SU-DHL-6 (cell line): ENCODE results near the gene FEN1.

Experiments used
- EZH2phosphoT487 ChIP-seq: fragments of 200-600 bp; sonication (generic), shearing (Covaris generic); conservative IDR thresholded peaks from 2 replicates; pipeline ENCODE4 v1.6.1; 2018; ENCODE audit warnings: mild to moderate bottlenecking, antibody characterized with exemption, low read length, moderate library complexity, mixed read lengths
- TF ChIP-seq, protein P1 (sequence below): fragments of 200-600 bp; sonication (generic); IDR thresholded peaks from one replicate; pipeline ENCODE4 v1.5.1; 2017; ENCODE audit warnings: antibody characterized with exemption, mild to moderate bottlenecking, low read length, moderate library complexity; ENCODE audit not compliant: insufficient read depth, poor library complexity, severe bottlenecking

DNA sequence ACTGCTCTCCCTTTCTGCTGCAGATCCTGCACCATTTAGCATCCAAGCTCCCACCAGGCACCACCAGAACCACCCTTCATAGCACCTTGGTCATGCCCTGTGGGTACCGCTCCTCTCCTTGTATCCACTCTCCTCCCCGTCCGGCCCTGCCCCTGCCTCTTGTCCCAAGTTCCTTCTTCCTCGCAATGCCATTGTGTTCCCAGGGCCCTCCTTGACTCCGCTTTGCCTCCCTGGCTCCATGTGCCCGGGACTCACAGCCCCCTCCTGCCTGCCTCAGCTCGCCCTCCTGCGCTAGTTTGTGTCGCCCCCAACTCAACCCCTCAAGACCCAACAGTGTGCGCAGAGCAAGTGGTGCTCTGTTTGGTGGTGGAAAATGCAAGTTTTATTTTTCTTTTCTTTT is 46.2 kb downstream of the FEN1 start:
- TF ChIP-seq EZH2phosphoT487, result no peak
- TF ChIP-seq, protein P1, sequence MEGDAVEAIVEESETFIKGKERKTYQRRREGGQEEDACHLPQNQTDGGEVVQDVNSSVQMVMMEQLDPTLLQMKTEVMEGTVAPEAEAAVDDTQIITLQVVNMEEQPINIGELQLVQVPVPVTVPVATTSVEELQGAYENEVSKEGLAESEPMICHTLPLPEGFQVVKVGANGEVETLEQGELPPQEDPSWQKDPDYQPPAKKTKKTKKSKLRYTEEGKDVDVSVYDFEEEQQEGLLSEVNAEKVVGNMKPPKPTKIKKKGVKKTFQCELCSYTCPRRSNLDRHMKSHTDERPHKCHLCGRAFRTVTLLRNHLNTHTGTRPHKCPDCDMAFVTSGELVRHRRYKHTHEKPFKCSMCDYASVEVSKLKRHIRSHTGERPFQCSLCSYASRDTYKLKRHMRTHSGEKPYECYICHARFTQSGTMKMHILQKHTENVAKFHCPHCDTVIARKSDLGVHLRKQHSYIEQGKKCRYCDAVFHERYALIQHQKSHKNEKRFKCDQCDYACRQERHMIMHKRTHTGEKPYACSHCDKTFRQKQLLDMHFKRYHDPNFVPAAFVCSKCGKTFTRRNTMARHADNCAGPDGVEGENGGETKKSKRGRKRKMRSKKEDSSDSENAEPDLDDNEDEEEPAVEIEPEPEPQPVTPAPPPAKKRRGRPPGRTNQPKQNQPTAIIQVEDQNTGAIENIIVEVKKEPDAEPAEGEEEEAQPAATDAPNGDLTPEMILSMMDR, result no peak
